Measurements from ENCODE around the gene TRIM14.
"Not testable (repeated sequence)": the region's sequence is repeated elsewhere in the genome, so short reads cannot be mapped to it uniquely, and the experiment has no call there.

The TRIM14 gene

GRCh38 chr9:98130576-98131228 is 11.7 kb upstream of the TRIM14 start:
- Histone ChIP-seq H3K4me1 (ENCODE audit: control insufficient read depth, insufficient read depth, low read length) (no peaks in the 10 kb centered on the region), H3K4me3 (ENCODE audit: low read depth, low read length) (no peak overlapping the region), H3K36me3 (ENCODE audit: control insufficient read depth in 2 of 2, insufficient read depth in 1 of 2, low read length in 2 of 2) (peaks cover 0 to 11% of the 10 kb centered on the region in 2 experiments; a peak in 1 of 3 replicates), H3K27ac (ENCODE audit: extremely low read depth, low read depth, low read length) (no peak overlapping the region), H3K9me3 (ENCODE audit: control insufficient read depth, insufficient read depth, low read depth, low read length) (no peaks in the 10 kb centered on the region)
- ChIA-PET CTCF (interaction anchor here (0.6 kb wide), 1 partner anchor 715 kb away, joined by 3 read pairs; no protein-coding TSS in a partner anchor), POLR2A (no interaction called here)
- TF ChIP-seq ZNF433 (tag by site-specific recombination; IDR thresholded peaks at IDR 0.05; ENCODE audit: low read depth) (no peak), ZNF510 (tag by site-specific recombination; IDR thresholded peaks at IDR 0.05; ENCODE audit: insufficient replicate concordance) (no peak), ZNF10 (tag by site-specific recombination; IDR thresholded peaks at IDR 0.05) (no peak), ZNF791 (tag by site-specific recombination; IDR thresholded peaks at IDR 0.05) (no peak), ZXDB (tag by site-specific recombination; IDR thresholded peaks at IDR 0.05) (no peak), ZNF23 (tag by site-specific recombination; IDR thresholded peaks at IDR 0.05; ENCODE audit: borderline replicate concordance) (no peak), WT1 (tag by site-specific recombination; IDR thresholded peaks at IDR 0.05) (no peak), ZNF660 (tag by site-specific recombination; IDR thresholded peaks at IDR 0.05) (no peak), ZNF501 (tag by site-specific recombination; IDR thresholded peaks at IDR 0.05) (no peak), ZNF366 (tag by site-specific recombination; conservative IDR thresholded peaks at IDR 0.05) (no peak), ZBTB20 (tag by site-specific recombination; IDR thresholded peaks at IDR 0.05) (no peak), ZNF747 (tag by site-specific recombination; IDR thresholded peaks at IDR 0.05) (no peak), ZNF514 (tag by site-specific recombination; IDR thresholded peaks at IDR 0.05) (no peak)

GRCh38 chr9:98130060-98130459 is 11.0 kb upstream of the TRIM14 start:
- H3K27ac ChIP-seq (ENCODE audit: extremely low read depth, low read depth, low read length); H3K4me3 ChIP-seq (ENCODE audit: low read depth, low read length); H3K9me3 ChIP-seq (ENCODE audit: control insufficient read depth, insufficient read depth, low read depth, low read length); H3K4me1 ChIP-seq (ENCODE audit: control insufficient read depth, insufficient read depth, low read length); POLR2A ChIA-PET: not testable (repeated sequence)
- H3K36me3 ChIP-seq (ENCODE audit: control insufficient read depth in 2 of 2, insufficient read depth in 1 of 2, low read length in 2 of 2): peaks cover 0 to 15% of the 10 kb centered on the region in 2 experiments; a peak in 1 of 3 replicates
- TF ChIP-seq ZNF121 (tag by site-specific recombination; IDR thresholded peaks at IDR 0.05): peak; percentile 69; the same call in 1 of the 2 replicates
- CTCF ChIA-PET: interaction anchor here (0.6 kb wide), 3 partner anchors 10 to 715 kb away, joined by 3 to 4 read pairs (median 3); no protein-coding TSS in a partner anchor

- CTCF ChIA-PET: interaction anchor here (0.6 to 1.0 kb wide), 3 partner anchors 9 to 206 kb away, joined by 3 to 4 read pairs (median 3); no protein-coding TSS in a partner anchor
- Histone ChIP-seq H3K9me3 (ENCODE audit: control insufficient read depth, insufficient read depth, low read depth, low read length) (no peaks in the 10 kb centered on the region), H3K27ac (ENCODE audit: extremely low read depth, low read depth, low read length) (no peak overlapping the region), H3K36me3 (ENCODE audit: control insufficient read depth in 2 of 2, insufficient read depth in 1 of 2, low read length in 2 of 2) (peaks cover 0 to 16% of the 10 kb centered on the region in 2 experiments; a peak in 1 of 3 replicates), H3K4me1 (ENCODE audit: control insufficient read depth, insufficient read depth, low read length) (no peaks in the 10 kb centered on the region), H3K4me3 (ENCODE audit: low read depth, low read length) (no peak overlapping the region)
- POLR2A ChIA-PET: no interaction called here
- TF ChIP-seq KLF16 (tag by site-specific recombination; IDR thresholded peaks at IDR 0.05) (no peak), EGR2 (tag by site-specific recombination; IDR thresholded peaks at IDR 0.05; ENCODE audit: low read depth) (no peak), ZNF202 (tag by site-specific recombination; IDR thresholded peaks at IDR 0.05; ENCODE audit: borderline replicate concordance) (no peak), KLF7 (tag by site-specific recombination; IDR thresholded peaks at IDR 0.05; ENCODE audit: borderline replicate concordance) (no peak), ZBTB17 (tag by site-specific recombination; IDR thresholded peaks at IDR 0.05) (no peak)
Measured at GRCh38 chr9:98129451-98129881, 10.4 kb upstream of the TRIM14 start.

- Histone ChIP-seq H3K9me3 (ENCODE audit: control insufficient read depth, insufficient read depth, low read depth, low read length) (no peaks in the 10 kb centered on the region), H3K4me1 (ENCODE audit: control insufficient read depth, insufficient read depth, low read length) (no peaks in the 10 kb centered on the region), H3K4me3 (ENCODE audit: low read depth, low read length) (no peak overlapping the region), H3K27ac (ENCODE audit: extremely low read depth, low read depth, low read length) (no peak overlapping the region), H3K36me3 (ENCODE audit: control insufficient read depth in 2 of 2, insufficient read depth in 1 of 2, low read length in 2 of 2) (peaks cover 0 to 16% of the 10 kb centered on the region in 2 experiments; a peak in 1 of 3 replicates)
- no peak for TF ChIP-seq GLI2 (tag by site-specific recombination; IDR thresholded peaks at IDR 0.05; ENCODE audit: borderline replicate concordance, low read depth)
- TF ChIP-seq KLF16 (tag by site-specific recombination; IDR thresholded peaks at IDR 0.05): no peak
- no peak for TF ChIP-seq ZNF664 (tag by site-specific recombination; IDR thresholded peaks at IDR 0.05)
- no peak for TF ChIP-seq ZNF596 (tag by site-specific recombination; IDR thresholded peaks at IDR 0.05)
- no peak for TF ChIP-seq ZNF560 (tag by site-specific recombination; IDR thresholded peaks at IDR 0.05; ENCODE audit: borderline replicate concordance)
- CTCF ChIA-PET: interaction anchor here (0.5 kb wide), 1 partner anchor 579 kb away, joined by 3 read pairs; no protein-coding TSS in a partner anchor
- POLR2A ChIA-PET: no interaction called here
Measured at GRCh38 chr9:98128316-98128715, 9.3 kb upstream of the TRIM14 start.
